ENCODE data around the gene DGUOK. TPM values are rescaled to one million over a fixed set of nuclear protein-coding genes. Genes with fewer than 3 reads are reported as not detected.

The DGUOK gene
- total RNA-seq, 1 donor from 2014 or later, result 79.7 TPM

GRCh38 chr2:73970850-73971471 lies 44.3 kb downstream of the DGUOK start:
- intact Hi-C loops (cut with DNase I), result no loop called here
- no peak for TF ChIP-seq CTCF (IDR thresholded peaks at IDR 0.05)
- Histone ChIP-seq H3K27me3 (no peaks in the 10 kb centered on the region), H3K36me3 (no peaks in the 10 kb centered on the region), H3K4me1 (peaks cover 8 to 15% of the 10 kb centered on the region in 2 donors), H3K27ac (peak overlapping the region; percentile 52 to 58), H3K4me3 (peak overlapping the region in 1 of 2 donors; percentile 6), H3K9me3 (no peaks in the 10 kb centered on the region)
- peak; percentile 25 to 84 for DNase-seq (ENCODE audit: low spot score in 2 of 2)

GRCh38 chr2:73971722-73972121 lies 45.0 kb downstream of the DGUOK start:
- Histone ChIP-seq H3K36me3 (no peaks in the 10 kb centered on the region), H3K4me1 (peaks cover 8 to 15% of the 10 kb centered on the region in 2 donors), H3K27me3 (no peaks in the 10 kb centered on the region), H3K9me3 (no peaks in the 10 kb centered on the region), H3K27ac (no peak overlapping the region), H3K4me3 (no peak overlapping the region)
- DNase-seq (ENCODE audit: low spot score in 2 of 2), result no peak
- intact Hi-C loops (cut with DNase I), result no loop called here
- TF ChIP-seq CTCF (IDR thresholded peaks at IDR 0.05), result no peak

GRCh38 chr2:73972846-73973245 lies 46.2 kb downstream of the DGUOK start:
- H3K4me1 ChIP-seq, result peaks cover 8 to 15% of the 10 kb centered on the region in 2 donors
- intact Hi-C loops (cut with DNase I), result no loop called here
- H3K27ac ChIP-seq, result no peak overlapping the region
- TF ChIP-seq CTCF (IDR thresholded peaks at IDR 0.05), result no peak
- H3K27me3 ChIP-seq, result no peaks in the 10 kb centered on the region
- no peaks in the 10 kb centered on the region for H3K36me3 ChIP-seq
- H3K9me3 ChIP-seq, result no peaks in the 10 kb centered on the region
- DNase-seq (ENCODE audit: low spot score in 2 of 2), result no peak
- H3K4me3 ChIP-seq, result no peak overlapping the region

GRCh38 chr2:73975731-73976130 lies 49.1 kb downstream of the DGUOK start:
- no peak for TF ChIP-seq CTCF (IDR thresholded peaks at IDR 0.05)
- no peaks in the 10 kb centered on the region for H3K36me3 ChIP-seq
- intact Hi-C loops (cut with DNase I), result no loop called here
- DNase-seq (ENCODE audit: low spot score in 2 of 2), result no peak
- H3K27me3 ChIP-seq, result no peaks in the 10 kb centered on the region
- H3K4me3 ChIP-seq, result no peak overlapping the region
- peaks cover 7 to 10% of the 10 kb centered on the region in 2 donors for H3K4me1 ChIP-seq
- no peaks in the 10 kb centered on the region for H3K9me3 ChIP-seq
- H3K27ac ChIP-seq, result no peak overlapping the region

- no peak for DNase-seq (ENCODE audit: low spot score in 2 of 2)
- Histone ChIP-seq H3K4me1 (peaks cover 0 to 7% of the 10 kb centered on the region in 2 donors), H3K27ac (no peak overlapping the region), H3K9me3 (no peaks in the 10 kb centered on the region), H3K36me3 (no peaks in the 10 kb centered on the region), H3K27me3 (no peaks in the 10 kb centered on the region), H3K4me3 (no peak overlapping the region)
- no peak for TF ChIP-seq CTCF (IDR thresholded peaks at IDR 0.05)
- intact Hi-C loops (cut with DNase I), result no loop called here
These were observed 50.1 kb downstream of the DGUOK start for GRCh38 chr2:73976803-73977202.

- no peak overlapping the region for H3K4me3 ChIP-seq
- TF ChIP-seq CTCF (IDR thresholded peaks at IDR 0.05), result no peak
- H3K9me3 ChIP-seq, result no peaks in the 10 kb centered on the region
- H3K36me3 ChIP-seq, result no peaks in the 10 kb centered on the region
- intact Hi-C loops (cut with DNase I), result no loop called here
- no peak for DNase-seq (ENCODE audit: low spot score in 2 of 2)
- H3K4me1 ChIP-seq, result peaks cover 0 to 10% of the 10 kb centered on the region in 2 donors
- H3K27ac ChIP-seq, result no peak overlapping the region
- no peaks in the 10 kb centered on the region for H3K27me3 ChIP-seq
These were observed 50.8 kb downstream of the DGUOK start for GRCh38 chr2:73977466-73977865.
